ENCODE measurements around the gene BHLHA15. TPM values are rescaled to one million over a fixed set of nuclear protein-coding genes. Genes with fewer than 3 reads are reported as not detected.

BHLHA15 gene
- total and polyA plus RNA-seq, 3 donors from 2014 or later, result 0.50 to 2.4 TPM; not detected in 1

DNA sequence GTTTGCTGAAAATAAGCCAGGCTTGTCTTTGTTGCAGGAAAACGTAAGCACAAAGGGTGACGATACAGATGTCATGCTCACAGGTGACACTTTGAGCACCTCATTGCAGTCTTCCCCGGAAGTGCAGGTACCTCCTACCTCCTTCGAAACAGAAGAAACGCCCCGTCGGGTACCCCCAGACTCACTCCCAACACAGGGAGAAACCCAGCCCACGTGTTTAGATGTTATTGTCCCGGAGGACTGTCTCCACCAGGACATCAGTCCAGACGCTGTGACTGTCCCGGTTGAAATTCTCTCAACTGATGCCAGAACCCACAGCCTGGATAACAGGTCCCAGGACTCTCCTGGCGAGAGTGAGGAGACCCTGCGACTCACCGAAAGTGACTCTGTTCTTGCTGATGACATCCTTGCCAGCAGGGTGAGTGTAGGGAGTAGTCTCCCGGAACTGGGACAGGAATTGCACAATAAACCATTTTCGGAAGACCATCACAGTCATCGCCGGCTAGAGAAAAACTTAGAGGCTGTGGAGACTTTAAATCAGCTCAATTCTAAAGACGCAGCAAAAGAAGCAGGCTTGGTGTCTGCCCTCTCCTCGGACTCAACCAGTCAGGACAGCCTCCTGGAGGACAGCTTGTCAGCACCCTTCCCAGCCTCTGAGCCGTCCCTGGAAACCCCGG is 18.3 kb upstream of the BHLHA15 start:
- Histone ChIP-seq H3K4me1 (no peaks in the 10 kb centered on the region), H3K36me3 (ENCODE audit: low read depth, missing control alignments) (no peaks in the 10 kb centered on the region), H3K27ac (no peak overlapping the region), H3K9me3 (no peaks in the 10 kb centered on the region), H3K4me3 (no peak overlapping the region), H3K27me3 (no peaks in the 10 kb centered on the region)
- 90 to 94% methylated on average over 21 to 22 of the region's 22 CpGs for WGBS, 2 donors
- intact Hi-C loops (cut with DNase I; ENCODE audit: low total_unique reads), result no loop called here
- DNase-seq, result no peak
- TF ChIP-seq, protein P1, sequence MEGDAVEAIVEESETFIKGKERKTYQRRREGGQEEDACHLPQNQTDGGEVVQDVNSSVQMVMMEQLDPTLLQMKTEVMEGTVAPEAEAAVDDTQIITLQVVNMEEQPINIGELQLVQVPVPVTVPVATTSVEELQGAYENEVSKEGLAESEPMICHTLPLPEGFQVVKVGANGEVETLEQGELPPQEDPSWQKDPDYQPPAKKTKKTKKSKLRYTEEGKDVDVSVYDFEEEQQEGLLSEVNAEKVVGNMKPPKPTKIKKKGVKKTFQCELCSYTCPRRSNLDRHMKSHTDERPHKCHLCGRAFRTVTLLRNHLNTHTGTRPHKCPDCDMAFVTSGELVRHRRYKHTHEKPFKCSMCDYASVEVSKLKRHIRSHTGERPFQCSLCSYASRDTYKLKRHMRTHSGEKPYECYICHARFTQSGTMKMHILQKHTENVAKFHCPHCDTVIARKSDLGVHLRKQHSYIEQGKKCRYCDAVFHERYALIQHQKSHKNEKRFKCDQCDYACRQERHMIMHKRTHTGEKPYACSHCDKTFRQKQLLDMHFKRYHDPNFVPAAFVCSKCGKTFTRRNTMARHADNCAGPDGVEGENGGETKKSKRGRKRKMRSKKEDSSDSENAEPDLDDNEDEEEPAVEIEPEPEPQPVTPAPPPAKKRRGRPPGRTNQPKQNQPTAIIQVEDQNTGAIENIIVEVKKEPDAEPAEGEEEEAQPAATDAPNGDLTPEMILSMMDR (IDR thresholded peaks at IDR 0.05), result no peak
- no peak for TF ChIP-seq POLR2A (IDR thresholded peaks at IDR 0.05)

DNA sequence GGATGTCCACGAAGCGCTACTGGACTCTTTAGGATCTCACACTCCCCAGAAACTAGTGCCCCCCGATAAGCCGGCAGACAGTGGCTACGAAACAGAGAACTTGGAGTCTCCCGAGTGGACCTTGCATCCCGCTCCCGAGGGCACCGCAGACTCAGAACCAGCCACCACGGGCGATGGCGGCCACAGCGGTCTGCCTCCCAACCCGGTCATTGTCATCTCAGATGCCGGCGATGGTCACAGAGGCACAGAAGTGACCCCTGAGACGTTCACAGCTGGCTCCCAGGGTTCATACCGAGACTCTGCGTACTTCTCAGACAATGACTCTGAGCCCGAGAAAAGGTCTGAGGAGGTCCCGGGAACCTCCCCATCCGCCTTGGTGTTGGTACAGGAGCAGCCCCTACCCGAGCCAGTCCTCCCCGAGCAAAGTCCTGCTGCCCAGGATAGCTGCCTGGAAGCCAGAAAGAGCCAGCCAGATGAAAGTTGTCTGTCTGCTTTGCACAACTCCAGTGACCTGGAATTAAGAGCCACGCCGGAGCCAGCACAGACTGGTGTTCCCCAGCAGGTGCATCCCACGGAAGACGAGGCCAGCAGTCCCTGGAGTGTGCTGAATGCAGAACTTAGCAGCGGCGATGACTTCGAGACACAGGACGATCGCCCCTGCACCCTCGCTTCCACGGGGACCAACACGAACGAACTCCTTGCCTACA is 17.6 kb upstream of the BHLHA15 start:
- Histone ChIP-seq H3K27me3 (no peaks in the 10 kb centered on the region), H3K27ac (no peak overlapping the region), H3K9me3 (no peaks in the 10 kb centered on the region), H3K4me3 (no peak overlapping the region), H3K4me1 (no peaks in the 10 kb centered on the region), H3K36me3 (ENCODE audit: low read depth, missing control alignments) (no peaks in the 10 kb centered on the region)
- WGBS, 2 donors, result 93 to 97% methylated on average over 19 to 28 of the region's 37 CpGs
- intact Hi-C loops (cut with DNase I; ENCODE audit: low total_unique reads), result no loop called here
- no peak for DNase-seq
- TF ChIP-seq, protein P1 (IDR thresholded peaks at IDR 0.05), result no peak
- TF ChIP-seq POLR2A (IDR thresholded peaks at IDR 0.05), result no peak

DNA sequence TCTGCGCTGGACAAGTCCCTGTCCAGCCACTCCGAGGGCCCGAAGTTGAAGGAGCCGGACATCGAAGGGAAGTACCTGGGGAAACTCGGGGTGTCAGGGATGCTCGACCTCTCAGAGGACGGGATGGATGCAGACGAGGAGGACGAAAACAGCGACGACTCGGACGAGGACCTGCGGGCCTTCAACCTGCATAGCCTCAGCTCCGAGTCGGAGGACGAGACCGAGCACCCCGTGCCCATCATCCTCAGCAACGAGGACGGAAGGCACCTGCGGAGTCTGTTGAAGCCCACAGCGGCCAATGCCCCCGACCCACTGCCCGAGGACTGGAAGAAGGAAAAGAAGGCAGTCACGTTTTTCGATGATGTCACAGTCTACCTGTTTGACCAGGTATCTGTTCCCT is 17.1 kb upstream of the BHLHA15 start:
- TF ChIP-seq, protein P1 (IDR thresholded peaks at IDR 0.05), result no peak
- no peak for TF ChIP-seq POLR2A (IDR thresholded peaks at IDR 0.05)
- Histone ChIP-seq H3K4me1 (no peaks in the 10 kb centered on the region), H3K9me3 (no peaks in the 10 kb centered on the region), H3K36me3 (ENCODE audit: low read depth, missing control alignments) (no peaks in the 10 kb centered on the region), H3K27ac (no peak overlapping the region), H3K4me3 (no peak overlapping the region), H3K27me3 (no peaks in the 10 kb centered on the region)
- no peak for DNase-seq
- 96% methylated on average over 25 to 28 of the region's 28 CpGs for whole genome bisulfite sequencing, 2 donors
- intact Hi-C loops (cut with DNase I; ENCODE audit: low total_unique reads), result no loop called here

DNA sequence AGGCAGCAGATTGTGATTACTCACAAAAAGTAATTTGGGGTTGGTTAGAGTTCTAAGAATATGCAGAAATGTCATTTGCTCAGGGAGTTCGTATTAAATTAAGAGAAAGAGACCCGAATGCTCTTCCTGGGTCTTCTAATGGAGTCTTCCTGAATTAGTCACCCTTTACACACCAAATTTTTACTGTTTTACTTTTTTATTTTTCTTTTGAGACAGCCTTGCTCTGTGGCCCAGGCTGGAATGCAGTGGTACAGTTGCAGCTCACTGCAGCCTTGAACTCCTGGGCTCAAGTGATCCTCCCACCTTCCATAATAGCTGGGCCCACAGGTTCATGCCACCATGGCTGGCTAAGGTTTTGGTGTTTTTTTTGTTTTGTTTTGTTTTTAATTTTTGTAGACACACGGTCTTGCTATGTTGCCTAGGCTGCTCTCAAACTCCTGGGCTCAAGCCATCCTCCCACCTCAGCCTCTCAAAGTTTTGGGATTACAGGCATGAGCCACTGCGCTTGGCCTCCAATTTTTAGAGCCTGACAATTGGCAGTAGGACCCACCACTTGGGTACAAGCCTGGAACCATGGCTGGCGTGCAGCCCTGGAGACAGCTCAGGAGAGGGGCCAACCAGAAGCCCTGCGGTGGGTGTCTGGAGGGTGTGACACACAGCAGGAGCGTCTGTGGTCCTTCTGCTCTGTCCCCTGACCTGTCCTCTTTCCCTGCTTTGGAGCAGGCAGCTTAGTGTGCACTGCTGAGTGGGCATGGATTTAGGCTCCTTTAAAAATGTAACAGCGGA is 16.4 kb upstream of the BHLHA15 start:
- intact Hi-C loops (cut with DNase I; ENCODE audit: low total_unique reads), result no loop called here
- Histone ChIP-seq H3K4me3 (no peak overlapping the region), H3K27ac (no peak overlapping the region), H3K9me3 (no peaks in the 10 kb centered on the region), H3K27me3 (no peaks in the 10 kb centered on the region), H3K4me1 (no peaks in the 10 kb centered on the region), H3K36me3 (ENCODE audit: low read depth, missing control alignments) (no peaks in the 10 kb centered on the region)
- WGBS, 2 donors, result 92 to 95% methylated on average over 8 of the region's 8 CpGs
- no peak for DNase-seq
- TF ChIP-seq POLR2A (IDR thresholded peaks at IDR 0.05), result no peak
- TF ChIP-seq, protein P1 (IDR thresholded peaks at IDR 0.05), result no peak
